Karpas-422 (cell line): Measurements from ENCODE around the gene PRSS2. TPM values are rescaled to one million over a fixed set of nuclear protein-coding genes. Genes with fewer than 3 reads are reported as not detected.
"Not testable (repeated sequence)": the region's sequence is repeated elsewhere in the genome, so short reads cannot be mapped to it uniquely, and the experiment has no call there.

Source experiments
- DNase-seq: peaks from one replicate; pipeline ENCODE4 v3.0.0-alpha.2; 2015
- H2AFZ ChIP-seq: fragments of 200-600 bp; sonication (generic); 2 replicates; pipeline ENCODE4 v1.6.1; 2014; ENCODE audit warnings: antibody characterized with exemption, low read length, mixed read lengths
- H3K27ac ChIP-seq: fragments of 200-600 bp; sonication (generic); 2 replicates; pipeline ENCODE4 v1.5.1; 2014; ENCODE audit warnings: mild to moderate bottlenecking, low read length, moderate library complexity
- H3K27me3 ChIP-seq: fragments of 200-600 bp; sonication (generic); 2 replicates; pipeline ENCODE4 v1.6.1; 2014; ENCODE audit warnings: low read length, mixed read lengths
- H3K36me3 ChIP-seq: fragments of 200-600 bp; sonication (generic); 2 replicates; pipeline ENCODE4 v1.6.1; 2014; ENCODE audit warnings: low read length, mixed read lengths; ENCODE audit not compliant: insufficient read depth
- H3K4me1 ChIP-seq: fragments of 200-600 bp; sonication (generic); 2 replicates; pipeline ENCODE4 v1.6.1; 2014; ENCODE audit warnings: mild to moderate bottlenecking, low read length, mixed read lengths
- H3K4me2 ChIP-seq: fragments of 200-600 bp; sonication (generic); 2 replicates; pipeline ENCODE4 v1.6.1; 2014; ENCODE audit warnings: low read length, low read depth, mild to moderate bottlenecking; ENCODE audit not compliant: poor library complexity, severe bottlenecking
- H3K4me3 ChIP-seq: fragments of 200-600 bp; sonication (generic); 2 replicates; pipeline ENCODE4 v1.5.1; 2014; ENCODE audit warnings: mild to moderate bottlenecking, antibody characterized with exemption, low read length, mixed read lengths
- H3K79me2 ChIP-seq: fragments of 200-600 bp; sonication (generic); 2 replicates; pipeline ENCODE4 v1.6.1; 2014; ENCODE audit warnings: mild to moderate bottlenecking, low read length, mixed read lengths
- H3K9ac ChIP-seq: fragments of 200-600 bp; sonication (generic); 2 replicates; pipeline ENCODE4 v1.6.0; 2014; ENCODE audit warnings: low read length
- H3K9me2 ChIP-seq: fragments of 200-600 bp; sonication (generic), shearing (Covaris generic); replicated peaks from 2 replicates; pipeline ENCODE4 v1.6.0; 2014; ENCODE audit warnings: mild to moderate bottlenecking, low read length, moderate library complexity; ENCODE audit not compliant: insufficient read depth
- H3K9me3 ChIP-seq: fragments of 300-700, 200-600 bp; sonication (generic); 2 replicates; pipeline ENCODE4 v1.6.1; 2014; ENCODE audit warnings: low read length, mixed read lengths
- H4K20me1 ChIP-seq: fragments of 200-600 bp; sonication (generic); 2 replicates; pipeline ENCODE4 v1.6.1; 2014; ENCODE audit warnings: mild to moderate bottlenecking, antibody characterized with exemption, low read length, low read depth; ENCODE audit not compliant: insufficient read depth
- total RNA-seq: library from RNA; depleted of rRNA; stranded (reverse); fragments of >200 nt; shearing (Covaris generic); gene quantifications from 2 replicates; pipeline ENCODE4 v1.2.3, GENCODE V29; 2014; ENCODE audit warnings: low replicate concordance; rRNA removed

Gene PRSS2
- not detected in 2 replicates for total RNA-seq

DNA sequence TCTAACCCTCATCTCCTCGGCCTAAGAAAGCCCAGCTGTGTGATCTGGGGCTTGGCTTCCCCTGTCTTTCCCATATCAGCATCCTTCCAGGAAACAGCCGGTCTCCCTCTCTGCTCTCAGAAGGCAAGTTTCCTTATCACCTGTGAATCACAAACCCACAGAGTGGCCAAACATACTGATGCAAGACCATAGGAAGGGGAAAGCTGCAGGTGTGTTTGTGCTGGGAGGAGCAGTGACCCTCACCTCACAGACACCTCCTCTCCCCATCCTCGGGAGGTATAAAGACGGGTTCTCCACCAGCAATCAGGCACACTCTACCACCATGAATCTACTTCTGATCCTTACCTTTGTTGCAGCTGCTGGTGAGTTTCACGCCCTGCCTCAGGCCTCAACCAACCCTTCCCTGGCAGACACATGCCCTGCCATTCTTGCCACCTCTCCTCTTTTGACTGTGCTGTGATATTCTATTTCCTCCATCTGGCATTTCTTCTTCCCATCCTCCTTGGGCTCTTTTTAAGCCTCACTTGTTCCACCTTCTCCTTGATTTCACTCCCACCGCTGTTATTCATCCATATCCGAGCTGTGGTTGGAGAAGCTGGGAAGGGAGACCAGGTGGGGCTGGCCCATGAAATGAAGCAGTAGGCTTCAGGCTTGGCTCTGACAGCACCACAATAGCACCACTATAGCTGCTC is at the start of gene PRSS2:
Gene PRSS2, plus strand, starts transcription at position 310 of the 692 bp plus-strand sequence. Its CDS starts 13 bp downstream, at position 323.
- DNase-seq: no peak
- H3K36me3 ChIP-seq: no peaks in the 10 kb centered on the region
- H2AFZ ChIP-seq: no peak within 1 kb of the TSS
- H3K27ac ChIP-seq: no peak within 1 kb of the TSS
- H3K79me2 ChIP-seq: no peaks in the 10 kb centered on the region
- H3K4me1 ChIP-seq: no peaks in the 10 kb centered on the region
- no peak within 1 kb of the TSS for H3K4me2 ChIP-seq
- H4K20me1 ChIP-seq: no peaks in the 10 kb centered on the region
- H3K9me3 ChIP-seq: no peaks in the 10 kb centered on the region
- H3K27me3 ChIP-seq: no peaks in the 10 kb centered on the region
- H3K4me3 ChIP-seq: no peak within 1 kb of the TSS
- H3K9ac ChIP-seq: no peak within 1 kb of the TSS
- H3K9me2 ChIP-seq: no peaks in the 10 kb centered on the region

DNA sequence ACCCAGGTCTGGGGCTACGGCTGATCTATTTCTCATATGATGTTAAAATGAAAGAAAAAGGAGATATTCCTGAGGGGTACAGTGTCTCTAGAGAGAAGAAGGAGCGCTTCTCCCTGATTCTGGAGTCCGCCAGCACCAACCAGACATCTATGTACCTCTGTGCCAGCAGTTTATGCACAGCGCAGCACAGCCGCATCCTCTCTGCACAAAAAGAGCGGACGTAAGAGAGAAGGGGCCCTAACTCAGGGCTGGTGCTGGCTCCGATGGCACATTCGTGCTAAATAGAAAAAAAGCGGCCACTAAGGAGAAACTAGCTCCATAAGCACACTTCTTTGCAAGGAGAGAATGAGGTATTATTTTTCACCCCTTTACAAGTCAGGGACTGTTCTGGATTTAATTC is 49.8 kb upstream of the PRSS2 start:
- Histone ChIP-seq H3K79me2 (no peaks in the 10 kb centered on the region), H3K27ac (no peak overlapping the region), H2AFZ (no peak overlapping the region), H3K9me2 (no peaks in the 10 kb centered on the region), H3K9ac (no peak overlapping the region), H3K27me3 (no peaks in the 10 kb centered on the region), H3K4me2 (no peak overlapping the region), H3K4me3 (no peak overlapping the region), H3K36me3 (no peaks in the 10 kb centered on the region), H4K20me1 (no peaks in the 10 kb centered on the region), H3K9me3 (no peaks in the 10 kb centered on the region), H3K4me1 (no peaks in the 10 kb centered on the region)
- no peak for DNase-seq

DNA sequence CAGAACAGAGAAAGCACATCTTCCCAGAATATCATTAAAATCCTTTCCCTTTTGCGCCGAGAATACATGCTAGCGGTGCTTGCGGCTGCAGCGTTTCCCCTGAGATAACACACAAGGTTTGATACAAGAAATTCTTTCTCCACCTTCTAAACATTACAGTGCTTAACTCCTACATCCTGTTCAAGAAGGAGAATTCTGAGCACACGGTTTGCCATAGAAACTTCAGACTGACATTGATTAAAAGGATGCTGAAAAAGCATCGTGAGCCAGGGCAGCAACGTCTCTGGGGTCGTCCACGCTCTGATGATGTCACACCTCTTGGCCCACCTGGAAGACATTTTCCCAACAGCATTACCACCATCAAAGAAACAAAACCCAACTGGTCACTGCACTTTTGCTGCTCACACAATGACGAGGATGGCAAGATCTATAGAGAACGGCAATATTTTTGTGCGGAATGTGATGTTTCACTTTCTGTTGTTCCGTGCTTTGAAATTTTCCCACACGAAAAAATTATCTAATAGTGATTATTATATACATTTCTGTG is 48.4 kb upstream of the PRSS2 start:
- Histone ChIP-seq H2AFZ (no peak overlapping the region), H3K9ac (no peak overlapping the region), H3K27me3 (no peaks in the 10 kb centered on the region), H3K9me2 (no peaks in the 10 kb centered on the region), H3K4me1 (no peaks in the 10 kb centered on the region), H3K4me3 (no peak overlapping the region), H3K4me2 (no peak overlapping the region), H4K20me1 (no peaks in the 10 kb centered on the region), H3K36me3 (no peaks in the 10 kb centered on the region), H3K79me2 (no peaks in the 10 kb centered on the region), H3K27ac (no peak overlapping the region), H3K9me3 (no peaks in the 10 kb centered on the region)
- DNase-seq: no peak

DNA sequence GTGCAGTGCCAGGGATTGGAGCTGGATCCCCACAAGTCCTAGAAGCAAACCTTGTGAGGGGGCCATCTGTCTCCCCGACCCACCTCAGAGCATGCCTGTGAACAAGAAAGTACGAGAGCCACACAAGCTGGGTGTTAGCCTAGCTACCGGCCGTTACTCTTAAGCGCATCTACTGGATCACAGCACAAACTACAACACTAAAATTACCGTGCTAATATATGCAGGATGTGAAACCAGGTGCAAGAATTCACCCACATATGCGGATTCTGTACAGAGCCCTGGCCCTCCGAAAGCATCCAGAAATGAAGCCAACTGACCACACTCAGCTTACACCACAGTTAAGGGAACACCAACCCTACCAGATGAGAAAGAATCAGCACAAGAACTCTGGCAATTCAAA is 37.5 kb upstream of the PRSS2 start:
- Histone ChIP-seq H3K36me3 (no peaks in the 10 kb centered on the region), H3K9me3 (no peaks in the 10 kb centered on the region), H4K20me1 (no peaks in the 10 kb centered on the region), H3K4me1 (no peaks in the 10 kb centered on the region), H3K4me2 (no peak overlapping the region), H3K9ac (no peak overlapping the region), H3K27me3 (no peaks in the 10 kb centered on the region), H3K79me2 (no peaks in the 10 kb centered on the region), H3K9me2 (no peaks in the 10 kb centered on the region), H3K4me3 (no peak overlapping the region), H3K27ac (no peak overlapping the region), H2AFZ (no peak overlapping the region)
- DNase-seq: no peak

DNA sequence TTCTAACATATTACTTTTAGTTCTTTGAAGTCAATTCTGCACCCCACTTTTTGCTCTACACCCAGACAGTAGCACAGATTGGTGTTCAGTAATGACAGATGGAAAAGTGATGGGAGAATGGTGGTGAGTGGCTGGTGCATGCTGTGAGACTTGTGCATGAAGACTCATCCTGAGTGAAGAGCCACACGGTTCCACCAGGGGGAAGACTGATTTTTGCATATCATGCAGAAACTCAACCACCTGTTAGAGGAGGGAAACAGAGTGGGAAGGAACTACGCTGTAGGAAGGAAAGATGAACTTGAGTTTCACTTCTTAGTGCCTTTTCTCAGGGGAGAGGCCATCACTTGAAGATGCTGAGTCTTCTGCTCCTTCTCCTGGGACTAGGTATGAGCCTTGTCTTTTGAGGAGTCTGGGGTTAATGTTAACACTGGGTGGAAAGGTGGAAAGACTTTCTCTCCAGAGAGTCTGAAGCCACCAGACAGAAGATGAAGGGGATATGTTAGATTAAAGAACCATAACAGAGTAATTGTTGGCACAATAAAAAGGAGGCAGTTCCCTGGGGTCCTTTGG is 30.8 kb upstream of the PRSS2 start:
- H3K9ac ChIP-seq: no peak overlapping the region
- H3K79me2 ChIP-seq: no peaks in the 10 kb centered on the region
- no peak overlapping the region for H3K4me2 ChIP-seq
- H2AFZ ChIP-seq: no peak overlapping the region
- no peaks in the 10 kb centered on the region for H3K27me3 ChIP-seq
- peak; percentile 60 for DNase-seq
- H3K27ac ChIP-seq: no peak overlapping the region
- no peaks in the 10 kb centered on the region for H3K9me2 ChIP-seq
- H3K4me3 ChIP-seq: no peak overlapping the region
- no peaks in the 10 kb centered on the region for H3K9me3 ChIP-seq
- H3K4me1 ChIP-seq: peaks cover 16% of the 10 kb centered on the region
- H3K36me3 ChIP-seq: no peaks in the 10 kb centered on the region
- no peaks in the 10 kb centered on the region for H4K20me1 ChIP-seq

DNA sequence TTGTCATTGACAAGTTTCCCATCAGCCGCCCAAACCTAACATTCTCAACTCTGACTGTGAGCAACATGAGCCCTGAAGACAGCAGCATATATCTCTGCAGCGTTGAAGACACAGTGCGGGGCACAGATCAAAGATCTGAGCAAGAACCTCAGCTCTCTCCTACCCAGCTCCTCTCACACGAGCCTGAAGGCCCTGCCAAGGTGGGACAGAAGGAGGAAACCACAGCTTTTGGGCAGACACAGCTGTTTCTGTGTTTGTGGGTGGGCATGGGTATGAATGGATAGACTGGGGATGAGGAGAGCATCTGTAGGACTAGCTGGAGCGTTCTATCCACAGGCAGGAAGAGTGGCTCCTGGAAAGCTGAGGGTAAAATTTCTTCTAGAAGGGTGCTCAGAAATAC is 30.0 kb upstream of the PRSS2 start:
- Histone ChIP-seq H3K79me2 (no peaks in the 10 kb centered on the region), H3K9me3 (no peaks in the 10 kb centered on the region), H3K9ac (no peak overlapping the region), H2AFZ (no peak overlapping the region), H3K27ac (no peak overlapping the region), H3K9me2 (no peaks in the 10 kb centered on the region), H3K27me3 (no peaks in the 10 kb centered on the region), H3K36me3 (no peaks in the 10 kb centered on the region), H3K4me3 (no peak overlapping the region), H3K4me1 (peaks cover 16% of the 10 kb centered on the region), H4K20me1 (no peaks in the 10 kb centered on the region), H3K4me2 (no peak overlapping the region)
- DNase-seq: no peak

DNA sequence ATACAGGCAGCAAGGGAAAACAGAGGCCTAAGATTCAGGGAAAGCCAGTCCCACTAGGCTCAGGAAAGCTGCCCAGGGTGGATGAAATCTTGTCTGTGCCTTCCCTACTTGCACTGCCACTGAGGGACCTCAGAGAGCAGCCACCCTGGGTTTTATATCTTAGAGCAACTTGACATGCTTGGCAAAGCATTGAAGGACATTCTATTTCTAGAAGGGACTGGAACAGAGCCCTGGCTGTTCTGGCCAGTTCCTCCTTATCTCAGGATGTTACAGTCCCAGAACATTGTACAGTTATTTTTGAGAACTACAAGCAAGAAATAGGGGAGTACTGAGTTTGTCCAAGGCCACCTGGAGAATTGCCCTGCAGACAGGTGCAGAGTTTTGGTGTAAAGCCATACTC is 28.8 kb upstream of the PRSS2 start:
- H3K27ac ChIP-seq, H3K4me2 ChIP-seq, H4K20me1 ChIP-seq, H3K9me3 ChIP-seq, H2AFZ ChIP-seq, H3K9ac ChIP-seq, H3K36me3 ChIP-seq, H3K9me2 ChIP-seq, DNase-seq, H3K79me2 ChIP-seq, H3K4me3 ChIP-seq, H3K27me3 ChIP-seq: not testable (repeated sequence)
- H3K4me1 ChIP-seq: peaks cover 16% of the 10 kb centered on the region

DNA sequence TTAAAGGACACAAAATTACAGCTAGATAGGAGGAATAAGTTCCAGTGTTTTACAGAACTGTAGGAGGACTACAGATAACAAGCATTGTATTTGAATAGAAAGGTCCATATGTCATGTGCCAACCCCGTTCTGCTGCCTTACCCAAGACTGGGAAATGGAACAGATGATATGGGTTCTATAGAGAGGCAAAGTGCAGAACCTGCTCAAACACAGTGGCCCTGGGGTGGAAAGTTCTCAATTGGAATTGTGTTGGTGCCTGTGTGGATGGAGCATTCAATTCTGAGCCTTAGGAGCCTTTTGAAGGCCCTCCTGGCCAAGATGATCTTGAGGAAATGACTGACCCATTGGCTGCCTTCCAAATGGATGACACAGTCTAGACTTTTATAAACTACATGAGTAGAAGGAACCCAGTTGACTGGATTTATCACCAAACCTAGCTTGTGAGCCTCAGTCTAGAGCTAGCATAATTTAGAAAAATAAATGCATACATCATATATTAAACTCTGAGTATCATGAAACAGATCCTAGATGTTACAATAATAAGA is 25.6 kb upstream of the PRSS2 start:
- Histone ChIP-seq H3K4me2 (no peak overlapping the region), H3K4me1 (peaks cover 3% of the 10 kb centered on the region), H4K20me1 (no peaks in the 10 kb centered on the region)

More for the DNA sequence above, 25.6 kb upstream of the PRSS2 start:
- Histone ChIP-seq H3K36me3 (no peaks in the 10 kb centered on the region), H3K27ac (no peak overlapping the region), H3K9me2 (no peaks in the 10 kb centered on the region), H3K4me3 (no peak overlapping the region), H3K9me3 (no peaks in the 10 kb centered on the region), H3K27me3 (no peaks in the 10 kb centered on the region), H3K79me2 (no peaks in the 10 kb centered on the region), H3K9ac (no peak overlapping the region), H2AFZ (no peak overlapping the region)
- no peak for DNase-seq
